ENCODE data around the gene ADGB. TPM values are rescaled to one million over a fixed set of nuclear protein-coding genes. Genes with fewer than 3 reads are reported as not detected.

The ADGB gene
- total RNA-seq, 1 donor from 2014 or later: not detected

GRCh38 chr6:146574211-146574610, 24.6 kb upstream of the ADGB start:
- TF ChIP-seq CTCF (IDR thresholded peaks at IDR 0.05): no peak
- DNase-seq (ENCODE audit: extremely low spot score, unreplicated experiment): no peak
- no peak overlapping the region for H3K27ac Mint-ChIP-seq (ENCODE audit: unreplicated experiment)
- no peak overlapping the region for H3K4me3 Mint-ChIP-seq (ENCODE audit: unreplicated experiment)
- peaks cover 2% of the 10 kb centered on the region for H3K27me3 Mint-ChIP-seq (ENCODE audit: unreplicated experiment)
- peaks cover 13% of the 10 kb centered on the region for H3K9me3 Mint-ChIP-seq (ENCODE audit: unreplicated experiment)
- no peaks in the 10 kb centered on the region for H3K36me3 Mint-ChIP-seq (ENCODE audit: unreplicated experiment)
- H3K4me1 Mint-ChIP-seq (ENCODE audit: unreplicated experiment): no peaks in the 10 kb centered on the region

DNA sequence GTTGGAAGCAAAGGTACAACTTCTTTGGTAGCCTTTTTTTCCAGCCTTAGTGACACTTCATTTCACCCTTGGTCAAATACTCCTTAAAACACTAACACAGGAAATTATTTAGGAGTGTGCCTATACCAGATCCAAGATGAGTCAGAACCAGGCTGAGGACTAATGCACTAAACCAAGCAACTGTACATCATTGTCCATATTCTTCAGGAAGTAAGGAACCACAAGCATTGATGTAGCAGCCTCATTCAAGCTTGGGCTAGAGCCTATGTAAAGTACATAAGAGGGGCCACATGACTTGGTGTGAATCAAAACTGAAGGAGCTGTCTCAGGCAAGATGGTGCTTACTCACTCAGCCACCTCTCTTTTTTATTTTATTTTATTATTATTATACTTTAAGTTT, 20.7 kb upstream of the ADGB start:
- TF ChIP-seq CTCF (IDR thresholded peaks at IDR 0.05): no peak

DNA sequence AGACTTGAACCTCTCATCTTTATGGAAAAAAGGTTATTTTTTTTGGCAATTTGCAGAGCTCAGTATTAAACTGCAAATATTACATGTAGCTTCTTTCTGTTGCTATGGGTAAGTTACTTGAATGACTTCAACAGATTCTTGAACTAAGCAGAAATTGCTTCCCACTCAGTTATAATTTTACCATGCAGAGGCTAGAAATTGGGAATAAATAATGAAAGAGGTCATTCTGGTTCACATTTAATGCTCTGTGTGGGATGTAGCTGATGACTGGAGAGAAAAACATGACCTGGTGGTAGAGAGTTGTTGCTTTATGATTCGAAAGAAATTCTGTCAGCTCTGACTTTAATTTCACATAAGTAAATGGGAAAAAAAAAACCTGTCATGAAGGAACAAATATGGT, 16.8 kb upstream of the ADGB start:
- Mint-ChIP-seq H3K9me3 (ENCODE audit: unreplicated experiment) (no peaks in the 10 kb centered on the region), H3K4me1 (ENCODE audit: unreplicated experiment) (no peaks in the 10 kb centered on the region), H3K4me3 (ENCODE audit: unreplicated experiment) (no peak overlapping the region), H3K36me3 (ENCODE audit: unreplicated experiment) (no peaks in the 10 kb centered on the region), H3K27me3 (ENCODE audit: unreplicated experiment) (peaks cover 5% of the 10 kb centered on the region), H3K27ac (ENCODE audit: unreplicated experiment) (no peak overlapping the region)
- no peak for TF ChIP-seq CTCF (IDR thresholded peaks at IDR 0.05)
- no peak for DNase-seq (ENCODE audit: extremely low spot score, unreplicated experiment)

More for the DNA sequence above, 20.7 kb upstream of the ADGB start:
- Mint-ChIP-seq H3K4me1 (ENCODE audit: unreplicated experiment) (no peaks in the 10 kb centered on the region), H3K27ac (ENCODE audit: unreplicated experiment) (no peak overlapping the region), H3K9me3 (ENCODE audit: unreplicated experiment) (peaks cover 5% of the 10 kb centered on the region), H3K27me3 (ENCODE audit: unreplicated experiment) (peaks cover 5% of the 10 kb centered on the region), H3K4me3 (ENCODE audit: unreplicated experiment) (no peak overlapping the region), H3K36me3 (ENCODE audit: unreplicated experiment) (no peaks in the 10 kb centered on the region)
- DNase-seq (ENCODE audit: extremely low spot score, unreplicated experiment): no peak

GRCh38 chr6:146582857-146583256, 15.9 kb upstream of the ADGB start:
- peaks cover 3% of the 10 kb centered on the region for H3K27me3 Mint-ChIP-seq (ENCODE audit: unreplicated experiment)
- TF ChIP-seq CTCF (IDR thresholded peaks at IDR 0.05): no peak
- H3K36me3 Mint-ChIP-seq (ENCODE audit: unreplicated experiment): no peaks in the 10 kb centered on the region
- H3K4me1 Mint-ChIP-seq (ENCODE audit: unreplicated experiment): no peaks in the 10 kb centered on the region
- no peak overlapping the region for H3K27ac Mint-ChIP-seq (ENCODE audit: unreplicated experiment)
- DNase-seq (ENCODE audit: extremely low spot score, unreplicated experiment): no peak
- no peaks in the 10 kb centered on the region for H3K9me3 Mint-ChIP-seq (ENCODE audit: unreplicated experiment)
- H3K4me3 Mint-ChIP-seq (ENCODE audit: unreplicated experiment): no peak overlapping the region

GRCh38 chr6:146583966-146584365, 14.8 kb upstream of the ADGB start:
- DNase-seq (ENCODE audit: extremely low spot score, unreplicated experiment): no peak
- no peaks in the 10 kb centered on the region for H3K4me1 Mint-ChIP-seq (ENCODE audit: unreplicated experiment)
- TF ChIP-seq CTCF (IDR thresholded peaks at IDR 0.05): no peak
- H3K36me3 Mint-ChIP-seq (ENCODE audit: unreplicated experiment): no peaks in the 10 kb centered on the region
- H3K27ac Mint-ChIP-seq (ENCODE audit: unreplicated experiment): no peak overlapping the region
- no peaks in the 10 kb centered on the region for H3K9me3 Mint-ChIP-seq (ENCODE audit: unreplicated experiment)
- H3K27me3 Mint-ChIP-seq (ENCODE audit: unreplicated experiment): peaks cover 3% of the 10 kb centered on the region
- no peak overlapping the region for H3K4me3 Mint-ChIP-seq (ENCODE audit: unreplicated experiment)

Measured in osteocyte (in vitro differentiated cells).